Type B pancreatic cell (in vitro differentiated cells): ENCODE measurements around the gene FAM162A. TPM values are rescaled to one million over a fixed set of nuclear protein-coding genes. Genes with fewer than 3 reads are reported as not detected.

Experiments
- DNase-seq: peaks from one replicate; pipeline ENCODE4 v3.0.0; 2021; ENCODE audit warnings: mixed read lengths; ENCODE audit not compliant: unreplicated experiment; ENCODE audit errors: extremely low spot score
- H3K27ac Mint-ChIP-seq: 2 replicates; pipeline ENCODE4 v1.8.0; 2021; ENCODE audit warnings: mild to moderate bottlenecking, mixed read lengths
- H3K27me3 Mint-ChIP-seq: 2 replicates; pipeline ENCODE4 v1.8.0; 2021; ENCODE audit warnings: mixed read lengths
- H3K36me3 Mint-ChIP-seq: 2 replicates; pipeline ENCODE4 v1.8.0; 2021; ENCODE audit warnings: mixed read lengths
- H3K4me1 Mint-ChIP-seq: one replicate; pipeline ENCODE4 v1.8.0; 2021; ENCODE audit warnings: mixed read lengths; ENCODE audit not compliant: unreplicated experiment
- H3K4me3 Mint-ChIP-seq: 2 replicates; pipeline ENCODE4 v1.8.0; 2021; ENCODE audit warnings: mild to moderate bottlenecking, mixed read lengths
- H3K9me3 Mint-ChIP-seq: 2 replicates; pipeline ENCODE4 v1.8.0; 2021; ENCODE audit warnings: mixed read lengths
- CTCF ChIP-seq: fragments of 200-600 bp; sonication (generic); conservative IDR thresholded peaks from 2 replicates; pipeline ENCODE4 v1.5.0; 2021; ENCODE audit warnings: antibody characterized with exemption, mild to moderate bottlenecking
- total RNA-seq: library from RNA; stranded (reverse); gene quantifications from 2 replicates; pipeline ENCODE4 v1.2.1, GENCODE V29; 2021; ENCODE audit warnings: low replicate concordance

FAM162A gene
- total RNA-seq, 1 donor from 2014 or later: 68.8 TPM

DNA sequence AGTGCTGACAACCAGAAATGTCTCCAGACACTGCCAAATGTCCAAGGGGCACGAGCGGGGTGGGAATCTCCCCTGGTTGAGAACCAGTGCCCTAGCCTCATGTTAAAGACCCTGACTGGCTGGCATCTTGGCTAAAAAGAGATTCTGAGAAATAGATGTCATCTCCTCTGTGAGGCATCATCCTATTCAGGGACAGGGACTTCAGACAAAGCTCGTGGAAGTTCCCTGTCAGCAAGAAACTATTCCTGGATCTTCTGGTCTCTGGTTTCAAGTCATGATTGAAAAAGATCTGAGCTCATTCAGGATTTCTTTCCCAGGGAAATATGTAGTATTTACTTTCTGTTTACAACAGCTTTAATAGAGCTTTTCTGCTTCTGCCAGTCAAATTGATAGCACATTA lies 21.0 kb downstream of the FAM162A start:
- peaks cover 9% of the 10 kb centered on the region for H3K36me3 Mint-ChIP-seq
- no peaks in the 10 kb centered on the region for H3K27me3 Mint-ChIP-seq
- no peak for DNase-seq
- no peak overlapping the region for H3K27ac Mint-ChIP-seq
- TF ChIP-seq CTCF: no peak
- H3K9me3 Mint-ChIP-seq: no peaks in the 10 kb centered on the region
- no peaks in the 10 kb centered on the region for H3K4me1 Mint-ChIP-seq
- no peak overlapping the region for H3K4me3 Mint-ChIP-seq

- no peak overlapping the region for H3K4me3 Mint-ChIP-seq
- TF ChIP-seq CTCF: no peak
- H3K27ac Mint-ChIP-seq: no peak overlapping the region
- DNase-seq: no peak
- H3K4me1 Mint-ChIP-seq: no peaks in the 10 kb centered on the region
- H3K27me3 Mint-ChIP-seq: no peaks in the 10 kb centered on the region
- no peaks in the 10 kb centered on the region for H3K9me3 Mint-ChIP-seq
- H3K36me3 Mint-ChIP-seq: peaks cover 13% of the 10 kb centered on the region
Observed at GRCh38 chr3:122406198-122406597, 22.2 kb downstream of the FAM162A start.

- H3K9me3 Mint-ChIP-seq: no peaks in the 10 kb centered on the region
- H3K4me3 Mint-ChIP-seq: no peak overlapping the region
- DNase-seq: no peak
- peaks cover 13% of the 10 kb centered on the region for H3K36me3 Mint-ChIP-seq
- no peaks in the 10 kb centered on the region for H3K4me1 Mint-ChIP-seq
- TF ChIP-seq CTCF: no peak
- H3K27me3 Mint-ChIP-seq: no peaks in the 10 kb centered on the region
- no peak overlapping the region for H3K27ac Mint-ChIP-seq
Observed at GRCh38 chr3:122407946-122408345, 24.0 kb downstream of the FAM162A start.

- Mint-ChIP-seq H3K27ac (no peak overlapping the region), H3K9me3 (no peaks in the 10 kb centered on the region), H3K4me1 (peaks cover 5% of the 10 kb centered on the region), H3K36me3 (peaks cover 9% of the 10 kb centered on the region), H3K4me3 (no peak overlapping the region), H3K27me3 (no peaks in the 10 kb centered on the region)
- no peak for DNase-seq
- TF ChIP-seq CTCF: no peak
Observed at GRCh38 chr3:122409446-122409845, 25.5 kb downstream of the FAM162A start.

GRCh38 chr3:122410111-122410510 lies 26.1 kb downstream of the FAM162A start:
- Mint-ChIP-seq H3K9me3 (no peaks in the 10 kb centered on the region), H3K36me3 (peaks cover 9% of the 10 kb centered on the region), H3K4me3 (no peak overlapping the region), H3K27ac (no peak overlapping the region), H3K27me3 (no peaks in the 10 kb centered on the region), H3K4me1 (peaks cover 11% of the 10 kb centered on the region)
- no peak for TF ChIP-seq CTCF
- no peak for DNase-seq

GRCh38 chr3:122410639-122411038 lies 26.7 kb downstream of the FAM162A start:
- peaks cover 15% of the 10 kb centered on the region for H3K4me1 Mint-ChIP-seq
- H3K27ac Mint-ChIP-seq: no peak overlapping the region
- peaks cover 9% of the 10 kb centered on the region for H3K36me3 Mint-ChIP-seq

More at GRCh38 chr3:122410639-122411038, 26.7 kb downstream of the FAM162A start:
- no peak overlapping the region for H3K4me3 Mint-ChIP-seq
- DNase-seq: no peak
- no peak for TF ChIP-seq CTCF
- H3K27me3 Mint-ChIP-seq: no peaks in the 10 kb centered on the region
- H3K9me3 Mint-ChIP-seq: no peaks in the 10 kb centered on the region
